GM03348 (cell line): ENCODE results near the gene FEM1A.

Experiments
- DNase-seq: peaks from one replicate; pipeline ENCODE4 v3.0.0; 2012; ENCODE audit warnings: low spot score

FEM1A gene

GRCh38 chr19:4847190-4847973 is 55.8 kb downstream of the FEM1A start:
- no peak for DNase-seq

DNA sequence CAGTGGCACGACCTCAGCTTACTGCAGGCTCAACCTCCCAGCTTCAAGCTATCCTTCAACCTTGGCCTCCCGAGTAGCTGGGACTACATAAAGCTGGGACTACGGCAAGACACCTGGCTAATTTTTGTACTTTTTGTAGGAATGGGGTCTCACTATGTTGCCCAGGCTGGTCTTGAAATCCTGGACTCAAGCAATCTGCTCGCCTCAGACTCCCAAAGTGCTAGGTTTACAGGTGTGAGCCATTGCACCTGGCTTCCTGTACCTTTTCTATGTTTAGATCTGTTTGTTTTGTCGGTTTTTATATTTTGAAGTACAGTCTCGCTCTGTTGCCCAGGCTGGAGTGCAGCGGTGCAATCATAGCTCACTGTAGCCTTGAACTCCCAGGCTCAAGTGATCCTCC is 57.5 kb downstream of the FEM1A start:
- DNase-seq, result no peak
